HS-5 (cell line): ENCODE results near the gene SPIN1.
A peak's percentile ranks its signal among the peaks of the same experiment; 100 is the strongest.

Experiments used
- DNase-seq: peaks from one replicate; pipeline ENCODE4 v3.0.0-alpha.2; 2012; ENCODE audit warnings: low read depth

SPIN1 gene

DNA sequence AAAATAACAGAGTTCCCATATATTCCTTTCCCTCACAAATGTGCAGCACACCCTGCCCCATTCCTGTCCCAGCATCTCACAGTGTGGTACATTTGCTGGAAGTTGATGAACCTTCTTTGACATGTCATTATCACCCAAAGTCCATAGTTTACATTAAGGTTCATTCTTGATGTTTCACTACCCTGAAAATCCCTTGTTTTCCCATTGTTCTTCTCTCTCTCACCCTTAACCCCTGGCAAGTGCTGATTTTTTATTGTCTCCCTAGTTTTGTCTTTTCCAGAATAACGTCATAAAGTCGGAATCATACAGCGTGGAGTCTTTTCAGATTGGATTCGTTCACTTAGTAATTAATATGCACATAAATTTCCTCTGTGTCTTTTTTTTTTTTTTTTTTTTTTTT is 48.1 kb downstream of the SPIN1 start:
- no peak for DNase-seq

DNA sequence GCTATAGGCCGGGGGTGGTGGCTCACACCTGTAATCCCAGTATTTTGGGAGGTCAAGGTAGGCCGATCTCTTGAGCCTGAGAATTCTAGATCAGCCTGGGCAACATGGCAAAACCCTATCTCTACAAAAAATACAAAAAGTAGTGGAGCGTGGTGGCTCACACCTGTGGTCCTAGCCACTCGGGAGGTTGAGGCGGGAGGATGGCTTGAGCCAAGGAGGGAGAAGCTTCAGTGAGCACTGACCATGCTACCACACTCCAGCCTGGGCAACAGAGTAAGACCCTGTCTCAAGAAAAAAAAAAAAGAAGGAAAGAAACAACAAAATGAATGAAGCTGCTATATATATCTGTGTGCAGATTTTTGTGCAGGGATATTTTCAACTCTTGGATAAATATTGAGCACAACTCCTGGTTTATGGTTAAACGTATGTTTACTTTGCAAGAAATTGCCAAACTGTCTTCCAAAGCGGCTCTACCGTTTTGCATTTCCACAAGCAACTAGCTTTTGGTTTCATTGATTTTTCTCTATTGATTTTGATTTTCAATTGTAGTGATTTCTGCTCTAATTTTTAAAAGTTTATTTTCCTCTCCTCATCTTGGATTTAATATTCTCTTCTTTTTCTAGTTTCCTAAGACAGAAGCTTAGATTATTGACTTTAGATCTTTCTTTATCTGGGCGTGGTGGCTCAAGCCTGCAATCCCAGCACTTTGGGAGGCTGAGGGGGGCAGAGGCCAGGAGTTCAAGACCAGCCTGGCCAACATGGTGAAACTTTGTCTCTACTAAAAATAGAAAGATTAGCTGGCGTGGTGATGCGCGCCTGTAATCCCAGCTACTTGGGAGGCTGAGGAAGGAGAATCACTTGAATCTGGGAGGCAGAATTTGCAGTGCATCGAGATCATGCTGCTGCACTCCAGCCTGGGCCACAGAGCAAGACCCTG is 49.2 kb downstream of the SPIN1 start:
- no peak for DNase-seq

DNA sequence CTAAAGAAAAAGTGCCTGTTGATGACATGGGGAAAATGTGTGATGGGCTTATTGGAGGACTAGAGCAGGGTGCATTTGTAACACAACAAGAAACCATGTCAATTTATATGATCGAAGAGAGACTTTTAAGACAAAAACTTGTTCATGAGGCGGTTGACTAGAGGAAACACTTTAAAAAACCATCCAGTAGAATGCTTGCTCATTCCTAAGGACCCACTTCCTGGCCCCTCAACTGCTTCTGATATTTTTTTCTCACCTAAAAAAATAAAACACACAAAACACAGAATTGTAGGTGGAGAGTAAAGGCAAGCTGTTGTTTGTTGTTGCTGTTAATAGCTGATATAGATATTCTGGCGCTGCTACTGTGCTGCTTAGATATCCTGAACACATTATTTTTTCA is 50.6 kb downstream of the SPIN1 start:
- DNase-seq: no peak

DNA sequence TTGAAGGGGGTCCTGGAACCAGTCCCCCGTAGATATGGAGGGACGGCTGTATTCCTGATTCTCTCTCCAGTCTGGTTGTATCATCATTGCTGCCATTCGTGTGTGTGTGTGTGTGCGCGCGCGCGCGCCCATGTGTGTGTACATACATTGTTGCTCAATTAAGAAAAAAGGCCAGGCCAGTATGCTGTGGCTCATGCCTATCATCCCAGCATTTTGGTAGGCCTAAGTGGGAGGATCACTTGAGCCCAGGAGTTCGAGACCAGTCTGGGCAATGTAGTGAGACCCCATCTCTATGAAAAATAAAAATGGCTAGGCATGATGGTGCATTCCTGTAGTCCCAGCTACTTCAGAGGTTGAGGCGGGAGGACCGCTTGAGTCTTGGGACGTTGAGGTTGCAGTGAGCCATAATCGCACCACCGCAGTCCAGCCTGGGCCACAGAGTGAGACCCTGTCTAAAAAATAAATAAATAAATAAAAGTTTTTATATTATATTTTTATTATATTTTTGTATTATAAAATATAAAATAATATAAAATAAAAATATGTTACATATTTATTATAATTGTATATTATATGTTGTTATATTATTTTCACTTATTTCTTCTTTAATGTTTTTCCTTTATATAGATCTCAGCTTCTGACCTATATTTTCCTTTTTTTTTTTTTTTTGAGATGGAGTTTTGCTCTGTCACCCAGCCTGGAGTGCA is 53.2 kb downstream of the SPIN1 start:
- DNase-seq: no peak

DNA sequence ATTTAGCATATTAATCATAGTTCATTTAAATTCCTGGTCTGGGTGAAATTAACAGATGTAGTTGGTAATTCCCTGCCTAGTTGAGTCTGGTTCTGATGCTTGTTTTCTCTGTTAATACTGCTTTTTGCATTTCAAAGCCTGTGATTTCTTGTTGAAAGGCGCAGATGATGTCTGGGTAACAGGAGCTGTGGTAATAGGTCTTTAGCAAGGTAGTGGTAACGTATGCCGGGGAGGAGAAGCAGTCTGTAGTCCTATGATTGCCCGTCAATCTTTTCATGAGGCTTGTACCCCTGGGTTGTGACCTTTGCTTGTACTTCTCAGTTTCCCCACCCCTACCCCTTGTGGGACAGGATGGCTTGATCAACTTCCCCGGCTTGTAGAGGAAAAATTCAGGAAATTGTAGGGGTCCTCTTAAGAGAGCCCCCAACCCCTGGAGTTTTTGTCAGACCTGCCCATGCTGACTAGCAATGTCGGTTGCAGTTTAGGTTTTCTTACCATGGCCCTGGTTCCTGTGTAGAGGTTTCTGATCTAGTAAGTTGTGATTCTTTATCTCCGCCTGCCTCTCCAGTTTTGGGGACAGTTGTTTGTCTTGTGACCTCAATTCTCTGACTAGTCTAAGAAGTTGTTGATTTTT is 55.4 kb downstream of the SPIN1 start:
- no peak for DNase-seq

DNA sequence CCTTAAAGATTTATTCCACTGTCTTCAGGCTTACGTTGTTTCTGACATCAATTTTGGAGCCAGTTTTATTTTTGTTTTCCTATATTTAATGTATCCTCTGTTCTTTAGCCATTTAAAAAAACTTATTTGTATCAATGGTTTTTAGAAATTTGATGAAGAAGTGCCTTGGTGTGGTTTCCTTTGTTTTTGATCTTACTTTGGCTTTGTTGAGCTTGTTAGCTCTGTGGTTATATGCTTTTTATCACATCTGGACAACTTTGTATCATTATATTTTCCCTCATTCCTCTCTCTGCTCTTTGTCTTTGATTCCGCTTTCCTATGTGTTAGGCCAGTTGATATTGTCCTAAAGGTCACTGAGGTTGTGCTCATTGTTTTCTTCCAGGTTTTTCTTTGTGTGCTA is 58.5 kb downstream of the SPIN1 start:
- DNase-seq: no peak

DNA sequence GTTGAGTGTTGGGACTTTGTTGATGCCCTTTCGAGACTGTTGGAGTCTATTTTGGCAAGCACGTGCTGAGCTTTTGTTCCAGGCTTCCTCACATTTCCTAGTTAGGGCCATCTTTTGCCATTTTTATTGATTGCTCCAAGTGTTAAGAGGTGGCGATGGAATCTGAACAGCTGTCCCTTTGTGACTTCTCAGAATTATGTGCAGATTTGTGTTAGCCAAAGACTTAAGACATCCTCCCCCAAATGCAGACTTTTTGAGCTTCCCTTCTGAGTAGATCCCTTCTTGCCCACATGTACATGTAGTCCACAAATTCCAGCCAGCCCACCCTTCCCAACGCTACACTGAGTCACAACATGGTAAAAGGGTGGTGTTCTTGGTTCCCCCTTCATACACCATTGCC is 59.2 kb downstream of the SPIN1 start:
- DNase-seq: no peak

DNA sequence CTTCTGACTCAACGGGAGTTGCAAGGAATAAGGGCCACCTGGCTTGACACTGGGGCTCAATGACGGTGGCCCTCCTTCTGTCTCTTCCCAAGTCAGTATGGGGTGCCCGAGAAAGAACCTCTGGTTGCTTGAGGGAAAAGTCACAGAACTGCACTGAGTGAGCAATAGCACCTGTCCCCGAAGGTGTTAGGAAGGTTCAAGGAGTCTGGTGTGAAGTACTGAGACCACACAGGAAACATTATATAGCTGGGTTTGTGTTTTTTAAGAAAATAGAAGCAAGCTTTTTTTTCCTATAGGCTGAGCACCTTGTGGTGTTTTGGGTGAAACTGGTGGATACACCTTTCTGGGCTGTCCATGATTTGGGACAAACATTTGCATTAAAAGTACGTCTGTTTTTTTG is 62.9 kb downstream of the SPIN1 start:
- no peak for DNase-seq

DNA sequence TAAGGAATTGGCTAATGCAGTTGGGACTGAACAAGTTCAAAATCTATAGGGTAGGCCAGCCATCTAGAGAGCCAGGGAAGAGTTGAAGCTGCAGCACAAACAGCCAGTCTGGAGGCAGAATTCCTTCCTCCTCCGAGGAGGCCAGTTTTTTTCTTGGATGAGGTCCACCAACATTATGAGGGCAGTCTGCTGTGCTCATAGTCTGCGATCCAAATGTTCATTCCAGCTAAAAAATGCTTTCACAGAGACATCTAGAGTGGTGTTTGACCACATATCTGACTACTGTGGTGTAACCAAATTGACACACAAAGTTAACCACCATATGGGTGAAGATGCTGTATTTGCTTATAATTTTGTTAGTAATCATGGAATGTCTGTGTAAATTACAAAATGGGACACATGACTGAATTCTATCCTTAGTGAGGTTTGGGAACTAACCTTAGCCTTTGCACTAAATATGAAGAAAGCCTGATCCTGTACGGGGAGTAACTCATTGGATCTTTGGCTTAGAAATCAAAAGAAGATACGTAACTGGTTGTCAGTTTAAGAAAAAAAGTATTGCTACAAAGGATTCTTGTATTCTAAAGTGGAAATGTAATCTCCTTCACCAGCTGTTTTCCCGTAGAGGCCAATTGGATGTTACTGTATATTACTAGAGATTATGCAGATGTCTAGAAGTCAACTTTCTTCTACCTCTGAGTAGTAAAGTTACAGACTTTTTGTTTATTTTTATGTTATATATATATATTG is 70.6 kb downstream of the SPIN1 start:
- no peak for DNase-seq

DNA sequence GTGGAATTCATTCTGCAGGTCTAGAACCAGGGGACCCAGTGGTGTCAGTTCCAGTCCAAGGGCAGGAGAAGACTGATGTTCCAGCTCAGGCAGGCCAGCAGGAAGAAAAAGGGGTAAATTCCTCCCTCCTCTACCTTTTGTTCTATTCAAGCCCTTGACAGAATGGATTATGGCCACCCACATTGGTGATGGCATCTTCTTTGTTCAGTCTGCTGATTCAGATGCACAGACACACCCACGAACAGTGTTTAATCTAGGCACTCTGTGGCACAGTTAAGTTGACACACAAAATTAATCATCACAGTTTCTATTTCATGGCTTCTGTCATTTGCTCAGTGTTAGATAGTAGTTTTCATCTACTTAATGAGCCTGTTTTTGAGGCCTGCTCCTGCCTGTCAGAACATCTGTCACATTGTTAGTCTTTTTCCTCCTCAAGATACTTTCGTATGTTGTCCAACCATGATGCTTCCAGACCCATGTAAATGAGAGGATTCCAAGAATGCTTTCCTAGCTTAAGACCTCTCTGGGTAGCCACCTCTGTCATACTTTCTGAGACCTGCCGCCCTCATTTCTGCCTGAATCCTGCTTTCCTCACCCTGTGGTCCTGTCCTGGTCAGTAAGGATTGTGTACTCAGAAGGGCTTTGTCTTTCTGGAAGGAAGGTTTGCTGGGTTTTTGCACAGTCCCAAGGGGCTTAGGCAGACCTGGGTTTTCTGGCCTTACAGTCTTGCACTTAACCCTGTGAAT is 72.5 kb downstream of the SPIN1 start:
- no peak for DNase-seq

DNA sequence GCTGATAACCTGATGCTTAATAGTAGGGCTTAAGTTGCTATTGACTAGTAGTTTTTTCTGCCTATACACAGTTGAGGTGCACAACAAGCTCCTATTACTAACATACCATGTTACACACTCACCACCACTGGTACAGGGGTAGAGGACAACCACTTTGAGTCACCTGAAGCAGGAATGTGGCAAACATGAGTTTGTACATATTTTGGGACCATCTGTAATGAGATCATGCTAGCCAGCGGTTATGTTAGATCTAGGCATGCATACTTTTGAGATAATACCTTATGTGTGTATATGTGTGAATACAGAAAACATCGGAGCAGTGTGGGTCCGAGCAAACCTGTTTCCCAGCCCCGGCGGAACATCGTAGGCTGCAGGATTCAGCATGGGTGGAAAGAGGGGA is 73.9 kb downstream of the SPIN1 start:
- DNase-seq: peak; percentile 37

DNA sequence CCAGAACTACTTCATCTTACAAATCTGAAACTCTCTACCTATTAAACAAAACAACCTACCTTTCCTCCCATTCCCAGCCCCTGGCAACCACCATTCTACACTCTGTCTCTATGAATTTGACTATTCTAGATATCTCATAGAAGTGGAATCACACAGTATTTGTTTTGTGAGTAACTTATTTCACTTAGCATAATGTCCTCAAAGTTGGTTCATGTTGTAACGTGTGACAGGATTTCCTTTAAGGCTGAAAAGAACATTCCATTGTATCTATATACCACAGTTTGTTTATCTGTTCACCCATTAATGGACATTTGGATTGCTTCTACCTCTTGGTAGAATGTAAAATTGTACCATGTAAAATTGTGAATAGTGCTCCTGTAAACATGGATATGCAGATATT is 76.6 kb downstream of the SPIN1 start:
- no peak for DNase-seq

- no peak for DNase-seq
Observed at GRCh38 chr9:88468226-88468625, 80.0 kb downstream of the SPIN1 start.

DNA sequence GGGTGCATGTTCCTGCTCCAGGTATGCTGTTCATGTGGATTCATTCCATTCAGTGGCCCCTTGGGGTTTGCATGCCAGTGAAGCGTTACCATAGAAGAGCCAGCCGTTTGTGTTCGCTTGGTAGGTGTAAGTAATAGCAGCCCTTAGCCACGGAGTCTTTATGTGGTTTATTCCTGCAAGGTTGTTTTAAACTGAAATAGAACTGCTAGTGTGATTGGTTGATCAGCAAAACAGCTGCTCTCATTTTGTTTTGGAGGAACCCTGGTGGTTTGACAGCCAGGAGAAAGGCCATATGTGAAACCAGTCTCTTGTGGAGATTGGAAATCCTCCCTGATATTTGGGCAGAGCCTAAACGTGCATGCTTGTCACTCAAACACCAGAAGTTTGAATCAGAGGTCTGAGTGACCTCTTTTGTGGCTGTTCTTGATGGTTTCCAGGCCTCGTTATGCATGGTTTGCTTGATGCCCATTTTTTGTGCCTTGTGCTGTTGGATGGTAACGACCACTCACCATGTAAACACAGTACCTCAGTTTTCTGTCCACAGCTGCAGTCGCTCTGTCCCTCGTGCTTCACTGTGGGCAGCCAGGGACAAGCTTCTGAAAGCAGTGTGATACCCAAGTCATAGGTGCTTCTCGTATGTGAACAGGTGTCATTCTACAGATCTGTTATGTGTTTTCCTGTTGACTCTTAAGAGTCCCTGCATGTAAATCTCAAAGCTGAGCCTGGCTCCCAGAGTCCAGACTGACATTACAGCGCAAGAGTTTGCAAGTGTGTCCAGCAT is 88.4 kb downstream of the SPIN1 start:
- DNase-seq: no peak

GRCh38 chr9:88477300-88477751 is 89.1 kb downstream of the SPIN1 start:
- peak; percentile 99 for DNase-seq

GRCh38 chr9:88478246-88478645 is 90.0 kb downstream of the SPIN1 start:
- no peak for DNase-seq

GRCh38 chr9:88481933-88482332 is 93.7 kb downstream of the SPIN1 start:
- no peak for DNase-seq

DNA sequence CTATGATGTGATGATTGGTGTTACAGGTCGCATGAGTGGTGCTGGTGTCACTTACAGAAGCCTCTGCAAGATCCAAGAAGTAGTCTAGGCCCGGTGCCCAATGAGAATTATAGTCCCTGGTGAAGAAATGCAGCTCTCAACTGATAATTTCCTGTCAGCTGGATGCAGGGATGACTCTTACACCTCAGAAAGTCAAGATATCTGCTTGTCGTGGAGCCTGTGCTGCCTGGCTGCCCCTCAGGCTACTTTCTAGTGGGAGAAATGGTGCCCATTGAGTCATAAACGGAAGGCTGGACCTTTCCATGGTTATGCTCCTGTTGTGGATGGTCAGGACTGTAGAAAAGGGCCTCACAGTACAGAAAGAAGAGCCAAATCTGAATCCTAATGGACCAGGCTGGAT is 99.9 kb downstream of the SPIN1 start:
- DNase-seq: no peak

DNA sequence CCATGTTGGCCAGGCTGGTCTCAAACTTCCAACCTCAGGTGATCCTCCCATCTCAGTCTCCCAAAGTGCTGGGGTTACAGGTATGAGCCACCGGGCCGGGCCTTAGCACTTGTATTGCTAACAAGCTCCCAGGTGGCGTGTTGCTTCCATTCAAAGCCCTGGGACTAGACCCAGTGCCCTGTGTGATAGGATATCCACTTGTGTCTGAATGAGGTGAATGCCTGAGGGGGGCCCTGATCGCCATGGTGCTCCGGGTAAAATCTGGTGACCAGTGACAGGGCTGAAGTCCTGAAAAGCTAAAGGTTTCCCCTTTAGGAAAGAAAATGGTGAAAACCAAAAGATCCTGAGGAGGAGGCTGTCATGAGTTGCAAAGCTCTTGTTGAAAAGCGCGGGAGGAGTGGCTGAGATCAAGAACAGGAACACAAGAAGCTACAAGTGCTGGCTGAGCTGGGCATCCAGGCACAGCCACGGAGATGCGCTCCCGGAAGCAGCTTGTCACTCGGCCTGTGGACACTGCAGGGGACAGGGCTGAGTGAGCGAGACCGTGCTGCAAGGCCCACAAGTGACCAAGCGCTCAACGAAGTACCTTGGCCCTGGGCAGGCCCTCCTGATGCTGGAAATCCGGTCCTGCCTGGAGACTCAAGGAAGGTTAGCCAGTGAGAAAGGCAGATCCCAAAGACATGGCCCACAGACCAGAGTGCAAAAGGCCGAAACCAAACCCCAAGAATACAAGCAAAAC is 106.9 kb downstream of the SPIN1 start:
- no peak for DNase-seq

- DNase-seq: no peak
Observed at GRCh38 chr9:88497224-88497623, 109.0 kb downstream of the SPIN1 start.
